ENCODE measurements around the gene LTF. TPM values are rescaled to one million over a fixed set of nuclear protein-coding genes. Genes with fewer than 3 reads are reported as not detected.
"Not testable (repeated sequence)": the region's sequence is repeated elsewhere in the genome, so short reads cannot be mapped to it uniquely, and the experiment has no call there.

Gene LTF
- total RNA-seq, 6 experiments from 2014 or later: 0.19 to 3.6 (median 2.0) TPM

DNA sequence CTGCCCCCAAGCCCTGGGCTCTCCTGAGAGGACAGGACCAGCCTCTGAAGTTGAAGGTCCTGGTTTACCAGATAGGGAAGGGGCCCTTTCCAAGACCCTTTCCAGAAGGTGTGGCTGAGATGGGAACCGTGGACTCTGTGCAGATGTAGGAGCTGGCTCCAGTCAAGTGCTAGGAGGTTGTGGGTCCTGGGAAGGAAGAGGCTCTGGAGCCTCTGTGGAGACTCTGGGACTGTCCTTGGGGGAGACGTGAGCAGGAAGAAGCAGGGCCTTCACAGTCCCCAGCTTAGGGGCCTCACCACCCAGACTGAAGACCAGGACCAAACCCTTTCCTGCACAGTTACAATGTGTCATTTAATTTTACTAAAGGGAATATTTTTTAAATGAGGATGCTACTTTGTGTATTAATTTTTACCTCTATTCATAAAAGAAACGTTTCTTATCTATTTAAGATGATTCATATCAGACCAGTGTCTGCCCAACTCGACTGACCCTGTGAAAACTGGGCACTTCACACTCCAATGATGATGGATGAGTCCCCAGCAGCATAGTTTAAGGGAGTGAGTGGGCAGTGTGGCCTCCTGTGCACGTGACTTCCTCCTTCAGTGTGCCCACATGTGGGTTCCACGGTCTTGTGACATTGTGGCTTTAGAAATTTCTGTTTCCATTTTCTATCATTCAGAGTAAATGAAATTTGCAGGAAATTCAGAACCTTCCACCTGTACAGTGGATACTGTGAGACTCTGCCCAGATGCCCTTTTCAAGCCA lies 68.8 kb downstream of the LTF start:
- intact Hi-C loops (cut with DNase I): no loop called here
- DNase-seq (no peak), ATAC-seq (peak in 1 of 4 donors; percentile 33)
- 39% methylated on average over 6 of the region's 6 CpGs for WGBS (ENCODE audit: insufficient coverage, low coverage, low lambda C conversion rate, missing lambda C conversion rate)
- Histone ChIP-seq H3K9me3 (no peaks in the 10 kb centered on the region), H3K36me3 (no peaks in the 10 kb centered on the region), H3K27ac (no peak overlapping the region), H3K4me1 (peaks cover 0 to 7% (median 0%) of the 10 kb centered on the region in 4 donors), H3K27me3 (no peaks in the 10 kb centered on the region), H3K4me3 (no peak overlapping the region)
- TF ChIP-seq, protein P1, sequence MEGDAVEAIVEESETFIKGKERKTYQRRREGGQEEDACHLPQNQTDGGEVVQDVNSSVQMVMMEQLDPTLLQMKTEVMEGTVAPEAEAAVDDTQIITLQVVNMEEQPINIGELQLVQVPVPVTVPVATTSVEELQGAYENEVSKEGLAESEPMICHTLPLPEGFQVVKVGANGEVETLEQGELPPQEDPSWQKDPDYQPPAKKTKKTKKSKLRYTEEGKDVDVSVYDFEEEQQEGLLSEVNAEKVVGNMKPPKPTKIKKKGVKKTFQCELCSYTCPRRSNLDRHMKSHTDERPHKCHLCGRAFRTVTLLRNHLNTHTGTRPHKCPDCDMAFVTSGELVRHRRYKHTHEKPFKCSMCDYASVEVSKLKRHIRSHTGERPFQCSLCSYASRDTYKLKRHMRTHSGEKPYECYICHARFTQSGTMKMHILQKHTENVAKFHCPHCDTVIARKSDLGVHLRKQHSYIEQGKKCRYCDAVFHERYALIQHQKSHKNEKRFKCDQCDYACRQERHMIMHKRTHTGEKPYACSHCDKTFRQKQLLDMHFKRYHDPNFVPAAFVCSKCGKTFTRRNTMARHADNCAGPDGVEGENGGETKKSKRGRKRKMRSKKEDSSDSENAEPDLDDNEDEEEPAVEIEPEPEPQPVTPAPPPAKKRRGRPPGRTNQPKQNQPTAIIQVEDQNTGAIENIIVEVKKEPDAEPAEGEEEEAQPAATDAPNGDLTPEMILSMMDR (IDR thresholded peaks at IDR 0.05): no peak
- no peak for TF ChIP-seq POLR2A (IDR thresholded peaks at IDR 0.05)

DNA sequence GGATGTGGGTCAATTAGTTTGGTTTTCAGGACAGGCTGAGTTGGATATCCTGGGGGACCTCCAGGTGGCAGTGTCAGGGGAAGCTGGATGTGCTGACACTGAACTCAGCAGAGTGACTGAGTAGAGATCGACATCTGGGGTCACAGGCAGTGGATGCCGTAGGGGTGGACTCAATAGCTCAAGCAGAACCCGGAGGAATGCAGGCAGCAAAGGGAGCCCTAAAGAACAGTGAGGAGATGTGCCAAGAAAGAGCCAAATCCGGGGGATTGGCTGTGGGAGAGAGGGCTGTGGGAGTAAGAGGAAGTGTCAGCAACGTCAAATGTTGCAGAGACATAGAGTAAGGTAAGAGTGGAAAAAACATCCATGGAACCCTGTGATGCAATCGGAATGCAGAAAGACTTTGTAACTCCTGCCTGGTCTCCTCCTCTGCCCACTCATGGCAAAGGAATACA lies 69.5 kb downstream of the LTF start:
- Histone ChIP-seq H3K4me3 (no peak overlapping the region), H3K27ac (no peak overlapping the region), H3K9me3 (no peaks in the 10 kb centered on the region), H3K27me3 (no peaks in the 10 kb centered on the region), H3K4me1 (peaks cover 0 to 7% (median 0%) of the 10 kb centered on the region in 4 donors), H3K36me3 (no peaks in the 10 kb centered on the region)
- intact Hi-C loops (cut with DNase I): no loop called here
- WGBS (ENCODE audit: insufficient coverage, low coverage, low lambda C conversion rate, missing lambda C conversion rate): 53% methylated on average over 5 of the region's 6 CpGs
- DNase-seq (no peak), ATAC-seq (peak in 3 of 4 donors; percentile 10 to 37 (median 19))
- TF ChIP-seq, protein P1 (IDR thresholded peaks at IDR 0.05): no peak
- TF ChIP-seq POLR2A (IDR thresholded peaks at IDR 0.05): no peak

DNA sequence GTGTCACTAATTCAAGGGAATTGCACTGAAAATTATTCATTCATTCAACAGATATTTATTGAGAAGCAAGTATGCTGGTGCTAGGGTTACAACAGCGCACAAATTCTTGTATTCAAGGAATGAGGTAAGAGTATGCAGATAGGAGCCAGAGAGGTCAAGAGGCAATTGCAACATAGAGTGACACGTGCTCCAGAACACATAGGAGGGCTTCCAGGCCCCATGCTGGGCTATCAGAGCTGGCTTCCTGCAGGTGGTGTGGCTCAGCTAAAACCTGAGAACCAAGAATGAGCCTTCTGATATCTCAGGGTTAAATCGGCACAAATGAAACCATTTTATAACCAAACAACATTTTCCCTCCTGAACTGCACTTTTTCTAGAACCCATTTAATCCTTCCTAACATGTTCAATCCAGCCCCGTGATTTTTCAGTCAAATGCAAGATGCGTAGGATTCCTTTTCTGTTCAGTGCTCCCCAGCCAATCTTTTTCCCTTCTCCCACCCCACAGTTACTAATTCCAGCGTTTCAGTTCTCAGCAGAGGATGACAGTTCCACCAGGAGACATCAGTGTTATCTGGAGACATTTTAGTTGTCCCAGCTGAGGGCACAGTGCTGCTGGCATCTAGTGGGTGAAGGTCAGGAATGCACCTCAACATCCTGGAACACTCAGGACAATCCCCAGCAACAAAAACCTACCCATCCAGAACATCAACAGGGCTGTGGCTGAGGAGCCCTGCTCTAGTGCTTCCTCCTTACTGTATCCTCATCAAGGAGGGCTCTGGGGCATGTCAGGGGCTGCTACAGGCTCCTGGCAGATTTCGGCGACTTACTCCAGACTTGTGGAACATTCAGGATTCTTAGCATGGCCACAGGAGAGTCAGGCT lies 70.9 kb downstream of the LTF start:
- H3K36me3 ChIP-seq: no peaks in the 10 kb centered on the region
- H3K9me3 ChIP-seq: no peaks in the 10 kb centered on the region
- DNase-seq (peak in 1 of 3 donors; percentile 62), ATAC-seq (peak; percentile 53 to 88 (median 70))
- peaks cover 0 to 7% (median 0%) of the 10 kb centered on the region in 4 donors for H3K4me1 ChIP-seq
- TF ChIP-seq, protein P1 (IDR thresholded peaks at IDR 0.05): no peak
- TF ChIP-seq POLR2A (IDR thresholded peaks at IDR 0.05): no peak
- no peak overlapping the region for H3K27ac ChIP-seq
- intact Hi-C loops (cut with DNase I): no loop called here
- no peaks in the 10 kb centered on the region for H3K27me3 ChIP-seq
- H3K4me3 ChIP-seq: no peak overlapping the region
- 59% methylated on average over 6 of the region's 8 CpGs for WGBS (ENCODE audit: insufficient coverage, low coverage, low lambda C conversion rate, missing lambda C conversion rate)

DNA sequence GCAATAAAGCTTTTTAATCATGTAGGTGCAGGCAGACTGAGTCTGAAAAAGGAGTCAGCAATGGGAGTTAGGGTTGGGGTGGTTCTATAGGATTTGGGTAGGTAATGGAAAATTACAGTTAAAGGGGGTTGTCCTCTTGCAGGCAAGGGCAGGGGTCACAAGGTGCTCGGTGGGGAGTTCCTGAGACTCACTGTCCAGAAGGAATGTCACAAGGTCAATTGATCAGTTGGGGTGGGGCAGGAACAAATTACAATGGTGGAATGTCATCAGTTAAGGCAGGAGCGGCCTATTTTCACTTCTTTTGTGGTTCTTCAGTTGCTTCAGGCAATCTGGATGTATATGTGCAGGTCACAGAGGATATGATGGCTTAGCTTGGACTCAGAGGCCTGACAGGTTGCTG lies 71.7 kb downstream of the LTF start:
- TF ChIP-seq POLR2A (IDR thresholded peaks at IDR 0.05): no peak
- TF ChIP-seq, protein P1 (IDR thresholded peaks at IDR 0.05): no peak
- no peak for DNase-seq
- Histone ChIP-seq H3K4me1 (peaks cover 0 to 7% (median 0%) of the 10 kb centered on the region in 4 donors), H3K27ac (no peak overlapping the region), H3K4me3 (no peak overlapping the region), H3K36me3 (no peaks in the 10 kb centered on the region), H3K27me3 (no peaks in the 10 kb centered on the region), H3K9me3 (no peaks in the 10 kb centered on the region)
- intact Hi-C loops (cut with DNase I): no loop called here
- WGBS (ENCODE audit: insufficient coverage, low coverage, low lambda C conversion rate, missing lambda C conversion rate): 77% methylated on average over 2 of the region's 2 CpGs
- ATAC-seq: no peak

DNA sequence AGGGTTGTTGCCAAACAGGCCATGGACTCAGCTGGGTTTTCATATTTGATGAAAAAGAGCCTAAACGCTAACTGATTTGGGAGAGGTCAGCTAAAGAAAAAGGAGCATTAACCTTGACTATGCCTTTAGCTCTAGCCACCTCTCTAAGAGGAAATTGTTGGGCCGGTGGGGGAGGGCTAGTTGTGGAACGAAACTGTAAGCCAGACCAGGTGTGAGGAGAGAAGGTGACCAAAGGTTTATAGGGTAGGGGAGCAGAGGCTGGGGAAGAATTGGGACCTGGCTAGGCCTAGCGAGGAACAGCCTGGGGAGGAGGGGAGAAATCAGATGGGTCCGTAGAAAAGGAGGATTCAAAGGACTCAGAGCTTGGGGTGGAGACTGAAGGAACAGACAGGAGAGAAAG lies 73.2 kb downstream of the LTF start:
- H3K36me3 ChIP-seq; H3K4me3 ChIP-seq; intact Hi-C loops (cut with DNase I); H3K27me3 ChIP-seq; H3K9me3 ChIP-seq; H3K27ac ChIP-seq; DNase-seq; H3K4me1 ChIP-seq; ATAC-seq: not testable (repeated sequence)
- WGBS (ENCODE audit: insufficient coverage, low coverage, low lambda C conversion rate, missing lambda C conversion rate): 92% methylated on average over 5 of the region's 5 CpGs

Measured in right lobe of liver (tissue), 6 donors.